Colon (tissue), 2 donors: ENCODE measurements around the gene RSL1D1.
"Not testable (repeated sequence)": the region's sequence is repeated elsewhere in the genome, so short reads cannot be mapped to it uniquely, and the experiment has no call there.

Experiments used
- FAIRE-seq: peaks from 2 replicates; lab custom pipeline; 2012; peaks lifted over from hg19 to GRCh38; lab: Jason Lieb, UNC
- donor health status: control.
- donor health status: control.

The RSL1D1 gene

GRCh38 chr16:11843861-11844260, 7.5 kb downstream of the RSL1D1 start:
- no peak for FAIRE-seq

- no peak for FAIRE-seq
Measured at GRCh38 chr16:11843206-11843605, 8.1 kb downstream of the RSL1D1 start.

GRCh38 chr16:11841026-11841425, 10.3 kb downstream of the RSL1D1 start:
- no peak for FAIRE-seq

- FAIRE-seq: no peak
Measured at GRCh38 chr16:11836650-11837244, 14.6 kb downstream of the RSL1D1 start.

- no peak for FAIRE-seq
Measured at GRCh38 chr16:11835891-11836649, 15.3 kb downstream of the RSL1D1 start.

- FAIRE-seq: no peak
Measured at GRCh38 chr16:11835309-11835708, 16.0 kb downstream of the RSL1D1 start.

GRCh38 chr16:11833951-11834695, 17.2 kb downstream of the RSL1D1 start:
- no peak for FAIRE-seq

- no peak for FAIRE-seq
Measured at GRCh38 chr16:11828696-11829095, 22.6 kb downstream of the RSL1D1 start.

GRCh38 chr16:11825520-11826165, 25.7 kb downstream of the RSL1D1 start:
- not testable (repeated sequence) for FAIRE-seq

GRCh38 chr16:11824362-11824761, 27.0 kb downstream of the RSL1D1 start:
- FAIRE-seq: no peak

- FAIRE-seq: not testable (repeated sequence)
Measured at GRCh38 chr16:11823645-11824044, 27.7 kb downstream of the RSL1D1 start.

- no peak for FAIRE-seq
Measured at GRCh38 chr16:11819798-11820197, 31.5 kb downstream of the RSL1D1 start.

- not testable (repeated sequence) for FAIRE-seq
Measured at GRCh38 chr16:11818970-11819369, 32.4 kb downstream of the RSL1D1 start.

- FAIRE-seq: no peak
Measured at GRCh38 chr16:11816123-11816522, 35.2 kb downstream of the RSL1D1 start.

GRCh38 chr16:11814800-11815199, 36.5 kb downstream of the RSL1D1 start:
- FAIRE-seq: not testable (repeated sequence)

GRCh38 chr16:11806721-11807120, 44.6 kb downstream of the RSL1D1 start:
- no peak for FAIRE-seq

- FAIRE-seq: no peak
Measured at GRCh38 chr16:11805556-11805955, 45.8 kb downstream of the RSL1D1 start.

GRCh38 chr16:11801481-11802021, 49.8 kb downstream of the RSL1D1 start:
- FAIRE-seq: no peak

GRCh38 chr16:11800382-11800718, 51.0 kb downstream of the RSL1D1 start:
- FAIRE-seq: no peak

GRCh38 chr16:11799509-11800381, 51.6 kb downstream of the RSL1D1 start:
- no peak for FAIRE-seq

- no peak for FAIRE-seq
Measured at GRCh38 chr16:11799017-11799381, 52.3 kb downstream of the RSL1D1 start.

- no peak for FAIRE-seq
Measured at GRCh38 chr16:11797957-11798299, 53.4 kb downstream of the RSL1D1 start.
